SJSA1 (cell line): Measurements from ENCODE around the gene LUC7L3. TPM values are rescaled to one million over a fixed set of nuclear protein-coding genes. Genes with fewer than 3 reads are reported as not detected.

Experiments used
- DNase-seq, 2 experiments: peaks; one replicate each; pipeline ENCODE4 v3.0.0-alpha.2; 2015 to 2020; ENCODE audit warnings: low spot score in 2 of 2, low read depth in 1 of 2
- H3K27ac ChIP-seq: fragments of 250-450 bp; sonication (Bioruptor Pico); 2 replicates; pipeline ENCODE4 v1.5.1; 2020; ENCODE audit warnings: mild to moderate bottlenecking, moderate library complexity
- H3K27me3 ChIP-seq: fragments of 250-450 bp; sonication (Bioruptor Pico); replicated peaks from 2 replicates; pipeline ENCODE4 v1.5.1; 2020; ENCODE audit warnings: mild to moderate bottlenecking, moderate library complexity
- H3K36me3 ChIP-seq: fragments of 250-450 bp; sonication (Bioruptor Pico); 2 replicates; pipeline ENCODE4 v1.5.1; 2020; ENCODE audit warnings: mild to moderate bottlenecking
- H3K4me1 ChIP-seq: fragments of 250-450 bp; sonication (Bioruptor Pico); replicated peaks from 2 replicates; pipeline ENCODE4 v1.6.1; 2021; ENCODE audit warnings: mild to moderate bottlenecking
- H3K4me3 ChIP-seq: fragments of 250-450 bp; sonication (Bioruptor Pico); 2 replicates; pipeline ENCODE4 v1.5.1; 2020; ENCODE audit warnings: mild to moderate bottlenecking
- H3K9me3 ChIP-seq: fragments of 250-450 bp; sonication (Bioruptor Pico); replicated peaks from 2 replicates; pipeline ENCODE4 v1.5.1; 2020; ENCODE audit warnings: mild to moderate bottlenecking
- total RNA-seq: library from RNA; depleted of rRNA; stranded (reverse); fragments of >200 nt; shearing (Covaris generic); gene quantifications from 2 replicates; pipeline ENCODE4 v1.2.3, GENCODE V29; 2014

LUC7L3 gene
- total RNA-seq, 1 experiment from 2014 or later = 46.4 TPM

DNA sequence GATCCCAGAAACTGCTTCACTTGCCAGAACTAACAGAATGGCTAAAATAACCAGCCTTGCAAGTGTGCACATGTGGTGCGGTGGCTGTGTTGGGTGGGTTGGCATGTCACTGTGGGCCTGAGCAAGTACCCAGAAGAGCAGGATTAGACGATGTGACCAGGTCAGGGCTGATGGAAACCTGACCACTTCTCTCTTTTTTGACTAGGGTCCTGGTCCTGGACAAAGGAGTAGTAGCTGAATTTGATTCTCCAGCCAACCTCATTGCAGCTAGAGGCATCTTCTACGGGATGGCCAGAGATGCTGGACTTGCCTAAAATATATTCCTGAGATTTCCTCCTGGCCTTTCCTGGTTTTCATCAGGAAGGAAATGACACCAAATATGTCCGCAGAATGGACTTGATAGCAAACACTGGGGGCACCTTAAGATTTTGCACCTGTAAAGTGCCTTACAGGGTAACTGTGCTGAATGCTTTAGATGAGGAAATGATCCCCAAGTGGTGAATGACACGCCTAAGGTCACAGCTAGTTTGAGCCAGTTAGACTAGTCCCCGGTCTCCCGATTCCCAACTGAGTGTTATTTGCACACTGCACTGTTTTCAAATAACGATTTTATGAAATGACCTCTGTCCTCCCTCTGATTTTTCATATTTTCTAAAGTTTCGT, 28.4 kb upstream of the LUC7L3 start:
- Histone ChIP-seq H3K4me3 (no peak overlapping the region), H3K36me3 (peaks cover 42% of the 10 kb centered on the region), H3K4me1 (peaks cover 31% of the 10 kb centered on the region), H3K9me3 (no peaks in the 10 kb centered on the region), H3K27ac (no peak overlapping the region), H3K27me3 (no peaks in the 10 kb centered on the region)
- no peak for DNase-seq

DNA sequence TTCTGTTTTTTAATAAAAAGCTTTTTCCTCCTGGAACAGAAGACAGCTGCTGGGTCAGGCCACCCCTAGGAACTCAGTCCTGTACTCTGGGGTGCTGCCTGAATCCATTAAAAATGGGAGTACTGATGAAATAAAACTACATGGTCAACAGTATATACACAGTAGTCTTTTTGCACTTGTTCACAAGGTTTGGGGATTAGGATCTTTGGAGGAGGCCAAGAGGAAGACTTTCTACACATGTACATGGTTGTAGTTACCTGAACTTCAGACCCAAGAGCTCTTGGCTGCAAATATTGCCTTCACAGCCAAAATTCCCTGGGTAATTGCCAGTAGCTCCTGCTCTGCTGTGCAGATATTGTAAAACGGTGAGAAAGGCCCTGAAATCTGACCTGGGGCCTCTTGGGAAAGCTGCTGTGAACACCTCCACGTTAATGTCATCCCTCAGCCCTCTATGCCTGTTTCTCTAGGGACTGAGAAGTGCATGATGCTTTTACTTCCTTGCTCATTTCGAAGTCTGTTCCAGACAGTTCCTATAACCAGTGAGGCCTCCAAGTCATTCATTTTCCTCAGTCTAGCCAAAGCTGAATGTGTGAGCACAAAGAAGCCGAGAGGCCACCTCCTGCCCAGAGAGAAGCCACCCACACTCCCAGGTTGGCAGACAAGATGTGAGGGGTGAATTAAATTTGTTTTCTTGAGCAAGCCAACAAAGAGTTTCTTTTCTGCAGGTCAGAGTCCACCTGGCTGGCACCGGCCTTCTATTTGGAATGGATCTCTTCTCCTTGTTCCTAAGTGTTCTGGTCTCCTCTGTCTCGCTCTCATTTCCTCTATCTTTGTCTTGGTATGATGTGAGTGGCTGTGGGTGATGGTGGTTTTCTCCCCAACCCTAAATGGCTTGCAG, 27.6 kb upstream of the LUC7L3 start:
- peaks cover 25% of the 10 kb centered on the region for H3K4me1 ChIP-seq
- no peak overlapping the region for H3K27ac ChIP-seq
- no peak overlapping the region for H3K4me3 ChIP-seq
- peaks cover 50% of the 10 kb centered on the region for H3K36me3 ChIP-seq
- no peaks in the 10 kb centered on the region for H3K27me3 ChIP-seq
- H3K9me3 ChIP-seq = no peaks in the 10 kb centered on the region
- DNase-seq = no peak

DNA sequence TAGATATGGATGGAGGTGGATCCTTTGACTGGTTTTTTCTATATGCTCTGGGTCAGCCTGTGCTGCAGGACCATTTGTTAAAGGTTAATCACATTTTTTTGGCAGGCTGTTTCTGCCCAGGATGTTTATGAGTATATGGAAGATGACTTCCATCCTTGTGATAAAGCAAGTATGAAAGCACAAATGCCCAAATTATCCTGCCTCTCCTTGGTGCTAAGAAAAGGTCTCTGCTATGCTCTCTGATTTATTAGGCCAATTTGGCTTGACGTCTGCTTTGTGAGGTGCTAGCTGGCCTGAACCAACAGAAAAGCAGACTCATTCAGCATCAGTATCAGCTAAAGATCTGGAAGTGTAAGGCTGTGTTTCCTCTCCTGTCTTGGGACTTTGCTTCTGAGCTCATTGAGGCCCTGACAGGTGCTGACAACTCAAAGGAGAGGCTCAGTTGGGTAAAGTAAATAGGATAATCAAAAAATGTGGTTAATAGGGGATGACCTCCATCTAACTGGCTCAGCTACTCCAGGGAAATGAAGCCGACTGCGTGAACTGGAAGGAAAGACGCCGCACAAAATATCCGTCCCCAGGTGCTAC, 26.9 kb upstream of the LUC7L3 start:
- no peak for DNase-seq
- no peak overlapping the region for H3K27ac ChIP-seq
- no peaks in the 10 kb centered on the region; the same call in 1 of the 2 replicates for H3K9me3 ChIP-seq
- H3K4me3 ChIP-seq = no peak overlapping the region
- peaks cover 58% of the 10 kb centered on the region for H3K36me3 ChIP-seq
- peaks cover 21% of the 10 kb centered on the region for H3K4me1 ChIP-seq
- no peaks in the 10 kb centered on the region for H3K27me3 ChIP-seq

DNA sequence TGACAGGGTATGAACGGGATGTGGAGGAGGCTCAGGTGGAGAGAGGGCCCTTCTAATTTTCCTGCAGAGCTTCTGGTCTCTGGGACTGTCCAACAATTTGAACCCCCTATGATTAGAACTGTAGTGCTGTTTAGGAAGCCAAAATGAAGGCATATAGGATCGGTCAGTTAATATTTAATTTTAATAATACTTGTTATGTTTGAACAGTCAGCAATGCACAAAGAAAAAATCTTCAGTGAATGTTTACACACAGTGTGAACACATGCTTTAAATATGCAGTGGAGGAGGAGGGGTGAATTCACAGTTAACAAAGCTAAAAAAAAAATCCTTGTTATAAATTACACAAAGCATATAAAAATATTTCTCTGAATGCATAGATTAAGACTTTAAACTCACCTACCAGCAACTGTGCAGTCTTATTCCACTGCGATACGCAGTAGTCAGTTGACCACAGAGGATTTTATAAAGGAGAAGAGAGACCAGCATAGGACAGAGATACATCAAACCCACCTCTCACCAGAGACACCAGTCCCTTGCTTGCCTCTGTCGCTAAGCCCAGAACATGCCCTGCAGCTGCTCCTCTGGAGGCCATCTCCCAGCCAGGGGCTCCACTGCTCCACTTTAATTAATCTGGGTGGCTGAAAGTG, 26.2 kb upstream of the LUC7L3 start:
- H3K36me3 ChIP-seq = peaks cover 64% of the 10 kb centered on the region
- no peak overlapping the region; the same call in 1 of the 2 replicates for H3K27ac ChIP-seq
- no peaks in the 10 kb centered on the region for H3K27me3 ChIP-seq
- no peak overlapping the region for H3K4me3 ChIP-seq
- H3K9me3 ChIP-seq = no peaks in the 10 kb centered on the region; the same call in 1 of the 2 replicates
- DNase-seq = no peak
- peaks cover 21% of the 10 kb centered on the region for H3K4me1 ChIP-seq

DNA sequence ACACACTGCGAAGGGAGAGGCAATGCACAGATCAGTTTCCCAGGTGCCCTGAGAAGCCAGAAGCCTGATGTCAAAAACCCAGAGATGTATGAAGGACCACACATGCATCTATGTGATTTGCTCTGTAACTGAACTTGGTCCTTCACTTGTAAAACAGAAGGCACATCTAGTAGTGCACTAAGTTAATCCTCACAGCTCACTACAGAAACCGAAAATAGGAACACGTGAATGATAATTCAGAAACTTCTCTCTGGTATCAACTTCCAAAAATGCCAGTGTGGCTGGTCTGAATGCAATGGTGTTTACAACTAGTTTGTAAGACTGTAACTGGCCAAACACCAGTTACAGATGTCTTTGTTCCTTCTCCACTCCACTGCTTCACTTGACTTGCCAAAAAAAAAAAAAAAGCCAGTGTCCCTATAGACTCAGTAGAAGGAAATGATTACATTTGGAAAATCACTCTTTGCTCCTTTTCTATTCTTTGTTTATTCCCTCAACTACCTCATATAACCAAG, 23.0 kb upstream of the LUC7L3 start:
- Histone ChIP-seq H3K4me1 (peaks cover 21% of the 10 kb centered on the region), H3K36me3 (peaks cover 95% of the 10 kb centered on the region), H3K9me3 (no peaks in the 10 kb centered on the region; the same call in 1 of the 2 replicates), H3K27me3 (no peaks in the 10 kb centered on the region), H3K27ac (no peak overlapping the region), H3K4me3 (no peak overlapping the region)
- no peak for DNase-seq

DNA sequence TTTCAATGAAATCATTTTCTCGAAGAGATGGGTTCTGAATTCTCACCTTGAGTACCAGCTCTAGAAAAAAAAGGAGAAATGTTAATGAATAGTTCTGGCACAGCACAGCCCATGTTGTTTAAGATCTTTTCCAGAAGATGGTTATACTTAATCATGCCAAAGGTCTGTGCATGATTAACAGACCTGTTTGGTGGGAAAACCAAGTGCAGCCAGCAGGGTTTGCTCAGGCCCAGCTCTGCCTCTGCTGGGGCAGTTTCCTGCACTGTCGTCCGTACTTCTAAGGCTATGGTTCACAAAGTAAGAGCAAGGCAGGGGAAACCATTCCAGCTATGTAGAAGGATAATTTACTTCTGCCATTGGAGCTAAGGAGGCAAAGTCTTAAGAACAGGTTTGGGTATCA, 22.3 kb upstream of the LUC7L3 start:
- Histone ChIP-seq H3K4me3 (no peak overlapping the region), H3K4me1 (peaks cover 21% of the 10 kb centered on the region), H3K27ac (no peak overlapping the region), H3K36me3 (peaks cover 98% of the 10 kb centered on the region), H3K9me3 (no peaks in the 10 kb centered on the region; the same call in 1 of the 2 replicates), H3K27me3 (no peaks in the 10 kb centered on the region)
- DNase-seq = no peak

DNA sequence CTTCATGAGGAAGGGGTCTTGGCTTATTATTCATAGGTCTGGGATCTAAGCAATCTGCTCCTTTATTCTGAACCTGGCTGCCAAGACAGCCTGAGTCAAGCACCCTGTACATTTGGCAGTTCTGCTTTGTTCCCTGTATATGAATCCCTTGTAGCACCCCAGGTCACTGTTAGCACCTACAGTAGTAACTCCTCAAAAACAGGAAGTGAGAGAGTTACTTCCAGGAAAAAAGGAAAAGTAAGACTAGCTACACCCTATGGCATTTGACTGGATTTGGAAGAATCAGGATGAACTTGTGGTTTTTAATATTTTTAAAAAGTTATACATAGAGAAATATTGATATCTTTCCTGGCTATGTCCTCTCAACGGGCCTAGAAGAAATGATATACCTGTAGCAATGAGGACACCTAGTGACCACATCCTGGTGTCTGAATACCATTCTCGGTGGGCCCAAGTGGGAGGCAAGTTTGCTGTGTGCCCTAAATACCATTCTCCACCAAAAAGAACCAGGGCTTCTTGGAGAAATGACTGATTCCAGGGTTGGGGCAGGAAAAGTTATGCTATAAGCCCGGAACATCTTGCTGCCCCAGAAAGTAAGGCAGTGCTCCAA, 21.6 kb upstream of the LUC7L3 start:
- no peaks in the 10 kb centered on the region for H3K27me3 ChIP-seq
- H3K4me3 ChIP-seq = no peak overlapping the region
- no peak for DNase-seq
- H3K36me3 ChIP-seq = peaks cover 98% of the 10 kb centered on the region
- peaks cover 19% of the 10 kb centered on the region for H3K4me1 ChIP-seq
- H3K9me3 ChIP-seq = no peaks in the 10 kb centered on the region; the same call in 1 of the 2 replicates
- H3K27ac ChIP-seq = no peak overlapping the region

DNA sequence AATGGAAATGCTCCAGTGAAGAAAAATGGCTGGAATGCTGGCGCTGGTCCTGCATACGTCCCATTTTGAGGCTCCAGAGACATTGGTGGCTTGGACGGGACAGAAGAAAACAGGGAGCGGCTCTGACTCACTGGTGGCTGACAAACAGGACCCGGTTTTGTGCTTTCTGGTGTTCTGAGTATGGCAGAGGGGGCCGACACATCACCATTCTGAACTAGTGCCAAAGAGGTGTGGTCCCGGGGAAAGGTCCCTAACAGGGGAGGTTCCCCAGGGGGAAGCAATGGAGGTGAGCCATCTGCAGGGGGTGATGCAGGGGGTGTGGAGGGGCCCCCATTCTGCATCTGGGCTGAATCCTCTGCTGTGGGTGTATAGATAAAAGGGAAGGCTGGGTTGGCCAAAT, 20.0 kb upstream of the LUC7L3 start:
- no peak overlapping the region for H3K27ac ChIP-seq
- H3K36me3 ChIP-seq = peaks cover 99% of the 10 kb centered on the region
- peaks cover 7% of the 10 kb centered on the region for H3K4me1 ChIP-seq
- H3K9me3 ChIP-seq = no peaks in the 10 kb centered on the region; the same call in 1 of the 2 replicates
- H3K4me3 ChIP-seq = no peak overlapping the region
- H3K27me3 ChIP-seq = no peaks in the 10 kb centered on the region
- no peak for DNase-seq

DNA sequence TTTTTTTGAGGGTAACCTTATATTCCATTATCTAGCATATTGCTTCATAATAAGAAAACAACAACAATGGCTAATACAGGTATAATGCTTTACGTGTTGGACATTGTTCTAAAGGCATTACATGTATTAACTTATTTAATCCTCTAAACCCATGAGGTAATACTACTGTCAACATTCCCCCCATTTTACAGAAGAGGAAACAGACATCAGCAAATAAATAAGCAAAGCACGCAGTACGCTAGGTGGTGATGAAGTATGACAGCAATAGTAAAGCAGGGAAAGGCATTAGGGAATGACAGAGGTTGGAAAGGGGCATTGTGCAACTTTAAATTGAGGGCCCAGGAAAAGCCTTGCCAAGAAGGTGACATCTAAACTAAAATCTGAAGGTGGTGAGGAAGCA, 16.2 kb upstream of the LUC7L3 start:
- no peak overlapping the region for H3K4me3 ChIP-seq
- no peak for DNase-seq
- H3K4me1 ChIP-seq = peaks cover 11% of the 10 kb centered on the region
- H3K27me3 ChIP-seq = no peaks in the 10 kb centered on the region
- peaks cover 80% of the 10 kb centered on the region for H3K36me3 ChIP-seq
- no peaks in the 10 kb centered on the region for H3K9me3 ChIP-seq
- no peak overlapping the region for H3K27ac ChIP-seq

DNA sequence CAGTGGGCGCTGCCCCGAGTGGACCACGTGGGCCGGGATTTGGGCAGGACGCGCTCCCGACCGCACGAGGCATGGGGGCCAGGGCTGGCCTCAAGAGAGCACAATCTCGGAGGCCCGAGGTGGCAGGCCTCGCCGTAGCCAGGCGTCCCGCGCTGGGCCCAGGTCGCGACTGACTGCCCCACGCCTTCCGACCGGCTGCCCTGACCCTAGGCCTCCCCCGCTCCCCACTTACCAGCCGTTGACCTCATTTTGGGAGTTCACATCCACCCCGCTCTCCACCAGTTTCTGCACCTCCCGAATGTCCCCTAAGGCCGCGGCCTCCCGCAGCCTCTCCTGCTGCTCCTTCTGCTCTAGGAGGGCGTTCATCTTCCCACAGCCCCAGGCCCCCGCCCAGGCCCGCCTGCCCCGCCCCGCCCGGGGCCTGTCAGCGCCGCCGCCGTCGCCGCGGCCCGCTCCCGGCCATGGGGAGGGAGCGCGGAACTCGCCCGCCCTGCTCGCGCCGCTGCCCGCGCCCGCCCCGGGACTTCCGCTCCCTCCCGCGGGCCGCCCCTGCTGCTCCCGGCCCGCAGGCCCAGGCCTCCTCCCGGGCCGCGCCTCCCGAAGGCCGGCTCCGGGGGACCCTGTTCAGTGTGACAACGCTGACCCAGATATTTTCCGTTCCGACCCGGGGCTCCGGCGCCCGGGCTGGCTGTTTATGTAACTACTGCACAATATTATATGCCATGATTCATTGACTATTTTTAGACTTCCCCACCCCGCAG, 11.9 kb upstream of the LUC7L3 start, which contains the start of gene ANKRD40:
Gene ANKRD40, minus strand, starts transcription at position 626 of the 761 bp plus-strand sequence. Its CDS starts 260 bp downstream, at position 366.
- peaks cover 38% of the 10 kb centered on the region for H3K36me3 ChIP-seq
- H3K9me3 ChIP-seq = no peaks in the 10 kb centered on the region
- H3K27ac ChIP-seq = peak within 1 kb of the TSS; percentile 93
- peak within 1 kb of the TSS; percentile 78 for H3K4me3 ChIP-seq
- DNase-seq = peak; percentile 95 to 98
- H3K4me1 ChIP-seq = peaks cover 22% of the 10 kb centered on the region
- no peaks in the 10 kb centered on the region for H3K27me3 ChIP-seq

DNA sequence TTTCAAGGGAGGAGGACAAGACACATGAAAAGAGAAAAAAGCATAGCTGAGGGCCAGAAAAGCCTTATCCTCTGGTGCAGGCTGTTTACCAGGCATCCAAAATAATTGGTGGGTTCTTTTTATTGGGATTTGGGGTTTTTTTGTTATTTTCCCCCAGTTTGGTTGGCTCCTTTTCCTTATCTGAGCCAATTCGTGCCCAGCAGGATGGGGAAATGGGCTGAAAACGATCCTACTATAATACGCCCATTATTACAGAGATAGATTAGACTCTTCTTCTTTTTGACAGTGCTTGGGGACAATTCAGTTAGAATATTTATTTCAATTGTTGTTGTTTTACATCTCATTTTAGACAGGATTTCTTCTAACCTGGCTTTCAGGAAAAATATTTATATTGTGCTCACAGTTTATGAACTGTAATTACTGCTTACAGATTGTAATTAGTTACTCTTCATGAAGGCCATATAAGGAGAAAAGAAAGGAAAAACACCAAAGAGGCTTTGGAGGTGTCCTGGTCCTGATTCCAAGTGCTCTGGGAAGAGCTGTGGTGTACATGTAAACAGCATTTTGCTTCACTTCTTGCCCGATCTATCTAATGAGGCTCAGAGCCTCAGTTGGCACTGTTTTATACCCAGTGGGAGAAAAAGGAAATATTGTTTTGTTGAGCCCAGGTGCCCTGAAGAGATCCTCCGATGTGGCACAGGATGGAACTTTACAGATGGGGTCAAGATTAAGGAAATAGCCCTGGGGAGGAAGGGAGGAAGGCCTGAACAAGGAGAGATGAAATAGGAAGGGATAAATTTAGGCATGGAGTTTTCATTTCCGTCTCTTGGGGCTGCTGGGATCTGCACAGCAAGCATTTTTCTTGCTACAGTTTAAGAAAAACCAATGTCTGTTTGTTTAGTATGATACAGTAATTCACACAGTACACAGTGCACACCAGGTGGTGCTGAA, 11.1 kb upstream of the LUC7L3 start:
- Histone ChIP-seq H3K36me3 (peaks cover 29% of the 10 kb centered on the region), H3K27ac (peak overlapping the region; percentile 93), H3K4me1 (peaks cover 22% of the 10 kb centered on the region), H3K9me3 (no peaks in the 10 kb centered on the region), H3K27me3 (no peaks in the 10 kb centered on the region), H3K4me3 (peak overlapping the region; percentile 78)
- DNase-seq = peak in 1 of 2 experiments; percentile 63
